Calu3 (cell line): ENCODE measurements around the gene RAB8A. TPM values are rescaled to one million over a fixed set of nuclear protein-coding genes. Genes with fewer than 3 reads are reported as not detected.

Experiments
- BruUV-seq: library from RNA; stranded (reverse); fragments of 400-500 nt; replicated peaks from 2 replicates; lab custom pipeline; 2021; lab: Mats Ljungman, UMichigan
- CTCF ChIA-PET: fragments of 300-600 bp; sonication (Branson Sonifier 250); formaldehyde crosslinking; loops from one replicate; lab custom pipeline; 2022; ENCODE audit warnings: antibody characterized with exemption; lab: Charles Lee
- DNase-seq: peaks from one replicate; pipeline ENCODE4 v3.0.0; 2022
- H3K27ac Mint-ChIP-seq: one replicate; pipeline ENCODE4 v1.8.0; 2022; ENCODE audit warnings: mixed read lengths; ENCODE audit not compliant: unreplicated experiment
- H3K27me3 Mint-ChIP-seq: one replicate; pipeline ENCODE4 v1.8.0; 2022; ENCODE audit warnings: mixed read lengths; ENCODE audit not compliant: unreplicated experiment
- H3K36me3 Mint-ChIP-seq: one replicate; pipeline ENCODE4 v1.8.0; 2022; ENCODE audit warnings: mild to moderate bottlenecking, moderate library complexity, mixed read lengths; ENCODE audit not compliant: insufficient read depth, unreplicated experiment
- H3K4me1 Mint-ChIP-seq: one replicate; pipeline ENCODE4 v1.8.0; 2022; ENCODE audit warnings: mild to moderate bottlenecking, low read depth, mixed read lengths; ENCODE audit not compliant: unreplicated experiment
- H3K4me3 Mint-ChIP-seq: one replicate; pipeline ENCODE4 v1.8.0; 2022; ENCODE audit warnings: mild to moderate bottlenecking, low read depth, moderate library complexity, mixed read lengths; ENCODE audit not compliant: unreplicated experiment
- H3K9me3 Mint-ChIP-seq: one replicate; pipeline ENCODE4 v1.8.0; 2022; ENCODE audit warnings: low read depth, mixed read lengths; ENCODE audit not compliant: unreplicated experiment
- CTCF ChIP-seq: fragments of 200-600 bp; IDR thresholded peaks from one replicate; pipeline ENCODE4 v1.8.0; 2022; ENCODE audit warnings: antibody characterized with exemption; ENCODE audit not compliant: unreplicated experiment
- intact Hi-C: fragments of 100-400 bp; cut with micrococcal nuclease; formaldehyde crosslinking; loops from one replicate; pipeline ENCODE4 v1.10.0; 2022; ENCODE audit not compliant: unreplicated experiment
- total RNA-seq: library from RNA; stranded (reverse); gene quantifications from 2 replicates; pipeline ENCODE4 v1.2.3, GENCODE V29; 2022

Gene RAB8A
- total RNA-seq, 1 experiment from 2014 or later: 77.3 TPM

DNA sequence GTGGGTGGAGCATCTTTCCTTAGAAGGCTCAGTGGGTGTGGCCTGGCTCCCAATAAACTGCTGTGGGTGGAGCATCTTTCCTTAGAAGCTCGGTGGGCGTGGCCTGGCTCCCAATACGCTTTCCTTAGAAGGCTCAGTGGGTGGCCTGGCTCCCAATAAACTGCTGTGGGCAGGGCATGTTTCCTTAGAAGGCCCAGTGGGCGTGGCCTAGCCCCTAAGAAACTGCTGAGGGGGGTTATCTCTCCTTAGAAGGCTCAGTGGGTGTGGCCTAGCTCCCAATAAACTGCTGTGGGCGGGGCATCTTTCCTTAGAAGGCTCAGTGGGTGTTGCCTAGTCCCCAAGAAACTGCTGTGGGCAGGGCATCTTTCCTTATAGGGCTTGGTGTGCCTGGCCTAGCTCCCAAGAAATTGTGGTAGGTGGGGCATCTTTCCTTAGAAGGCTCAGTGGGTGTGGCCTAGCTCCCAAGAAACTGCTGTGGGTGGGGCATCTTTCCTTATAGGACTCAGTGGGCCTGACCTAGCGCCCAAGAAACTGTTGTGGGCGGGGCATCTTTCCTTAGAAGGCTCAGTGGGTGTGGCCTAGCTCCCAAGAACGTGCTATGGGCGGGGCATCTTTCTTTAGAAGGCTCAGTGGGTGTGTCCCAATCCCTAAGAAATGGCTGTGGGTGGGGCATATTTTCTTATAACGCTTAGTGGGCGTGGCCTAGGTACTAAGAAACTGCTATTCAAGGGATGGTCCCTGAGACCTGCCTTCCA lies 42.1 kb downstream of the RAB8A start:
- no peaks in the 10 kb centered on the region for H3K4me1 Mint-ChIP-seq
- H3K27ac Mint-ChIP-seq: no peak overlapping the region
- no peak for DNase-seq
- no TSS peak for BruUV-seq
- CTCF ChIA-PET: no interaction called here
- H3K36me3 Mint-ChIP-seq: peaks cover 64% of the 10 kb centered on the region
- intact Hi-C loops: no loop called here
- no peak overlapping the region for H3K4me3 Mint-ChIP-seq
- no peaks in the 10 kb centered on the region for H3K27me3 Mint-ChIP-seq
- TF ChIP-seq CTCF: no peak
- H3K9me3 Mint-ChIP-seq: no peaks in the 10 kb centered on the region

GRCh38 chr19:16154557-16154956 lies 42.9 kb downstream of the RAB8A start:
- TF ChIP-seq CTCF: no peak
- H3K27ac Mint-ChIP-seq: peak overlapping the region; percentile 42
- BruUV-seq: no TSS peak
- intact Hi-C loops: no loop called here
- no peaks in the 10 kb centered on the region for H3K27me3 Mint-ChIP-seq
- no peaks in the 10 kb centered on the region for H3K4me1 Mint-ChIP-seq
- H3K9me3 Mint-ChIP-seq: no peaks in the 10 kb centered on the region
- CTCF ChIA-PET: no interaction called here
- DNase-seq: no peak
- H3K4me3 Mint-ChIP-seq: no peak overlapping the region
- H3K36me3 Mint-ChIP-seq: peaks cover 57% of the 10 kb centered on the region

GRCh38 chr19:16155128-16155527 lies 43.4 kb downstream of the RAB8A start:
- CTCF ChIA-PET: no interaction called here
- no peak for DNase-seq
- Mint-ChIP-seq H3K27ac (peak overlapping the region; percentile 42), H3K4me3 (no peak overlapping the region), H3K4me1 (no peaks in the 10 kb centered on the region), H3K36me3 (peaks cover 58% of the 10 kb centered on the region), H3K27me3 (no peaks in the 10 kb centered on the region), H3K9me3 (no peaks in the 10 kb centered on the region)
- no TSS peak for BruUV-seq
- intact Hi-C loops: no loop called here
- no peak for TF ChIP-seq CTCF

GRCh38 chr19:16156904-16157303 lies 45.2 kb downstream of the RAB8A start:
- no peak for TF ChIP-seq CTCF
- Mint-ChIP-seq H3K4me3 (no peak overlapping the region), H3K27me3 (no peaks in the 10 kb centered on the region), H3K4me1 (peaks cover 10% of the 10 kb centered on the region), H3K9me3 (no peaks in the 10 kb centered on the region), H3K27ac (no peak overlapping the region), H3K36me3 (peaks cover 52% of the 10 kb centered on the region)
- intact Hi-C loops: no loop called here
- DNase-seq: no peak
- BruUV-seq: no TSS peak
- CTCF ChIA-PET: no interaction called here
